Mesendoderm (in vitro differentiated cells): ENCODE data around the gene SECISBP2.

ENCODE experiments used
- DNase-seq: peaks from one replicate; pipeline ENCODE4 v3.0.0; 2013
- H2AK5ac ChIP-seq: 2 replicates; pipeline ENCODE4 v1.6.1; 2013; ENCODE audit warnings: low read length, inconsistent platforms
- H2BK120ac ChIP-seq: 2 replicates; pipeline ENCODE4 v1.6.1; 2013; ENCODE audit warnings: low read depth, mild to moderate bottlenecking, low read length, moderate library complexity, mixed read lengths
- H2BK15ac ChIP-seq: replicated peaks from 2 replicates; pipeline ENCODE4 v1.6.1; 2013; ENCODE audit warnings: low read depth, mild to moderate bottlenecking, moderate library complexity
- H2BK5ac ChIP-seq: 2 replicates; pipeline ENCODE4 v1.6.1; 2013; ENCODE audit warnings: low read length, inconsistent platforms
- H3K18ac ChIP-seq: 2 replicates; pipeline ENCODE4 v1.6.1; 2013; ENCODE audit warnings: mild to moderate bottlenecking, low read length, mixed read lengths
- H3K23ac ChIP-seq: one replicate; pipeline ENCODE4 v1.6.1; 2013; ENCODE audit warnings: low read length
- H3K27ac ChIP-seq: 2 replicates; pipeline ENCODE4 v1.5.1; 2013; ENCODE audit warnings: low read depth, mild to moderate bottlenecking, inconsistent platforms, low read length, moderate library complexity
- H3K27me3 ChIP-seq: 2 replicates; pipeline ENCODE4 v1.6.1; 2013; ENCODE audit warnings: low read length, control low read depth, mild to moderate bottlenecking, inconsistent platforms; ENCODE audit not compliant: insufficient read depth, poor library complexity
- H3K36me3 ChIP-seq: 2 replicates; pipeline ENCODE4 v1.6.1; 2013; ENCODE audit warnings: low read length, inconsistent platforms; ENCODE audit not compliant: control insufficient read depth, insufficient read depth
- H3K4ac ChIP-seq: one replicate; pipeline ENCODE4 v1.6.1; 2013; ENCODE audit warnings: low read depth, mild to moderate bottlenecking, low read length, moderate library complexity
- H3K4me1 ChIP-seq: 2 replicates; pipeline ENCODE4 v1.6.1; 2013; ENCODE audit warnings: low read depth, low read length, inconsistent platforms; ENCODE audit not compliant: control insufficient read depth
- H3K4me2 ChIP-seq: 2 replicates; pipeline ENCODE4 v1.6.1; 2013; ENCODE audit warnings: low read length
- H3K4me3 ChIP-seq: 2 replicates; pipeline ENCODE4 v1.5.1; 2013; ENCODE audit warnings: mild to moderate bottlenecking, low read length
- H3K56ac ChIP-seq: one replicate; pipeline ENCODE4 v1.6.1; 2013; ENCODE audit warnings: low read length
- H3K79me1 ChIP-seq: 2 replicates; pipeline ENCODE4 v1.6.1; 2013; ENCODE audit warnings: low read length, inconsistent platforms
- H3K79me2 ChIP-seq: 2 replicates; pipeline ENCODE4 v1.6.1; 2013; ENCODE audit warnings: mild to moderate bottlenecking, low read length; ENCODE audit not compliant: control insufficient read depth, insufficient read depth
- H3K9ac ChIP-seq: 2 replicates; pipeline ENCODE4 v1.6.1; 2013; ENCODE audit warnings: low read length, inconsistent platforms
- H4K5ac ChIP-seq: one replicate; pipeline ENCODE4 v1.6.1; 2013; ENCODE audit warnings: low read length
- H4K8ac ChIP-seq: one replicate; pipeline ENCODE4 v1.6.1; 2013; ENCODE audit warnings: low read depth, mild to moderate bottlenecking, control low read depth, low read length, moderate library complexity
- WGBS: extraction: QIAGEN DNeasy Blood & Tissue Kit; methylation state at CpG from one replicate; pipeline ENCODE4 v1.1.7; 2013; ENCODE audit warnings: low lambda C conversion rate, missing lambda C conversion rate; ENCODE audit not compliant: insufficient coverage; ENCODE audit errors: extremely low coverage; 5-methylcytosine and 5-hydroxymethylcytosine counted together

SECISBP2 gene

GRCh38 chr9:89352874-89353649, 34.8 kb downstream of the SECISBP2 start:
- H3K9ac ChIP-seq, result no peak overlapping the region
- no peak overlapping the region for H3K27ac ChIP-seq
- WGBS, result no CpG with 5 or more reads among the region's 8 CpGs
- H3K79me2 ChIP-seq, result no peaks in the 10 kb centered on the region
- no peak overlapping the region for H3K18ac ChIP-seq
- peaks cover 27% of the 10 kb centered on the region for H3K36me3 ChIP-seq
- H2BK15ac ChIP-seq, result no peak overlapping the region
- H3K79me1 ChIP-seq, result peaks cover 4% of the 10 kb centered on the region
- H3K27me3 ChIP-seq, result no peaks in the 10 kb centered on the region
- H4K5ac ChIP-seq, result no peak overlapping the region
- no peak overlapping the region for H3K23ac ChIP-seq
- H4K8ac ChIP-seq, result no peak overlapping the region
- H2BK120ac ChIP-seq, result no peak overlapping the region
- H2AK5ac ChIP-seq, result no peak overlapping the region
- no peak overlapping the region for H2BK5ac ChIP-seq
- no peak for DNase-seq
- H3K56ac ChIP-seq, result no peak overlapping the region
- H3K4ac ChIP-seq, result no peak overlapping the region
- no peaks in the 10 kb centered on the region for H3K4me1 ChIP-seq
- no peak overlapping the region for H3K4me3 ChIP-seq
- no peak overlapping the region for H3K4me2 ChIP-seq

- Histone ChIP-seq H3K4me1 (no peaks in the 10 kb centered on the region), H2BK15ac (no peak overlapping the region), H3K4me2 (no peak overlapping the region), H3K27ac (no peak overlapping the region), H3K23ac (no peak overlapping the region), H2BK120ac (no peak overlapping the region), H3K79me1 (peaks cover 4% of the 10 kb centered on the region), H3K56ac (no peak overlapping the region), H2AK5ac (no peak overlapping the region), H4K8ac (no peak overlapping the region), H3K36me3 (peaks cover 27% of the 10 kb centered on the region), H3K79me2 (no peaks in the 10 kb centered on the region), H3K27me3 (no peaks in the 10 kb centered on the region), H3K4me3 (no peak overlapping the region), H3K9ac (no peak overlapping the region), H3K18ac (no peak overlapping the region), H4K5ac (no peak overlapping the region), H3K4ac (no peak overlapping the region), H2BK5ac (no peak overlapping the region)
- no peak for DNase-seq
- WGBS, result no CpG with 5 or more reads among the region's 3 CpGs
Observed at GRCh38 chr9:89353989-89354388, 35.7 kb downstream of the SECISBP2 start.

GRCh38 chr9:89354471-89354870, 36.2 kb downstream of the SECISBP2 start:
- WGBS, result no CpG with 5 or more reads among the region's 6 CpGs
- no peak overlapping the region for H2BK5ac ChIP-seq
- no peak overlapping the region for H3K9ac ChIP-seq
- no peak for DNase-seq
- no peak overlapping the region for H2BK120ac ChIP-seq
- no peak overlapping the region for H3K4ac ChIP-seq
- H3K79me2 ChIP-seq, result no peaks in the 10 kb centered on the region
- H4K8ac ChIP-seq, result no peak overlapping the region
- H3K4me1 ChIP-seq, result no peaks in the 10 kb centered on the region
- no peak overlapping the region for H3K4me3 ChIP-seq
- no peak overlapping the region for H4K5ac ChIP-seq
- no peak overlapping the region for H2AK5ac ChIP-seq
- no peak overlapping the region for H2BK15ac ChIP-seq
- no peak overlapping the region for H3K56ac ChIP-seq
- H3K23ac ChIP-seq, result no peak overlapping the region
- H3K27me3 ChIP-seq, result no peaks in the 10 kb centered on the region
- H3K18ac ChIP-seq, result no peak overlapping the region
- no peak overlapping the region for H3K27ac ChIP-seq
- peaks cover 28% of the 10 kb centered on the region for H3K36me3 ChIP-seq
- no peak overlapping the region for H3K4me2 ChIP-seq
- H3K79me1 ChIP-seq, result peaks cover 4% of the 10 kb centered on the region

- WGBS, result no CpG with 5 or more reads among the region's 2 CpGs
- Histone ChIP-seq H3K36me3 (peaks cover 30% of the 10 kb centered on the region), H2AK5ac (no peak overlapping the region), H3K9ac (no peak overlapping the region), H3K27me3 (no peaks in the 10 kb centered on the region), H4K8ac (no peak overlapping the region), H3K18ac (no peak overlapping the region), H2BK15ac (no peak overlapping the region), H2BK5ac (no peak overlapping the region), H3K23ac (no peak overlapping the region), H3K79me2 (no peaks in the 10 kb centered on the region), H3K4me3 (no peak overlapping the region), H3K4ac (no peak overlapping the region), H2BK120ac (no peak overlapping the region), H3K79me1 (peaks cover 3% of the 10 kb centered on the region), H3K4me2 (no peak overlapping the region), H3K56ac (no peak overlapping the region), H3K27ac (no peak overlapping the region), H4K5ac (no peak overlapping the region), H3K4me1 (no peaks in the 10 kb centered on the region)
- no peak for DNase-seq
Observed at GRCh38 chr9:89356782-89357181, 38.5 kb downstream of the SECISBP2 start.

GRCh38 chr9:89357331-89358197, 39.3 kb downstream of the SECISBP2 start:
- Histone ChIP-seq H3K27me3 (no peaks in the 10 kb centered on the region), H4K5ac (no peak overlapping the region), H3K27ac (no peak overlapping the region), H3K56ac (no peak overlapping the region), H3K18ac (no peak overlapping the region), H3K79me2 (no peaks in the 10 kb centered on the region), H2BK120ac (no peak overlapping the region), H3K4me3 (no peak overlapping the region), H2BK15ac (no peak overlapping the region), H2BK5ac (no peak overlapping the region), H3K79me1 (peaks cover 3% of the 10 kb centered on the region), H3K9ac (no peak overlapping the region), H3K23ac (no peak overlapping the region), H3K36me3 (peaks cover 29% of the 10 kb centered on the region), H3K4ac (no peak overlapping the region), H3K4me1 (no peaks in the 10 kb centered on the region), H2AK5ac (no peak overlapping the region), H4K8ac (no peak overlapping the region), H3K4me2 (no peak overlapping the region)
- DNase-seq, result no peak
- WGBS, result no CpG with 5 or more reads among the region's 8 CpGs
